GM12892 (cell line): ENCODE results near the gene RAD23B.

Experiments used
- POLR2A ChIP-seq: IDR thresholded peaks from 2 replicates; pipeline ENCODE4 v1.6.1; 2011; ENCODE audit warnings: low read depth, low read length, control low read depth
- POLR2AphosphoS5 ChIP-seq: IDR thresholded peaks from 2 replicates; pipeline ENCODE4 v1.6.1; 2011; ENCODE audit warnings: low read depth, low read length, control low read depth
- TAF1 ChIP-seq: IDR thresholded peaks from 2 replicates; pipeline ENCODE4 v1.6.1; 2011; ENCODE audit warnings: low read depth, mild to moderate bottlenecking, control low read depth, low read length, borderline replicate concordance

GRCh38 chr9:107375001-107375400 is 91.9 kb downstream of the RAD23B start:
- no peak for TF ChIP-seq POLR2A
- no peak for TF ChIP-seq POLR2AphosphoS5
- TF ChIP-seq TAF1: no peak
